H1 (cell line): ENCODE data around the gene SFMBT2. TPM values are rescaled to one million over a fixed set of nuclear protein-coding genes. Genes with fewer than 3 reads are reported as not detected.

ENCODE experiments used
- CTCF ChIA-PET: fragments of 300-600 bp; sonication (Branson Sonifier 250); formaldehyde crosslinking; loops from one replicate; lab custom pipeline; 2021; ENCODE audit not compliant: partially characterized antibody; lab: Charles Lee
- POLR2A ChIA-PET: fragments of 300-600 bp; sonication (Branson Sonifier 250); formaldehyde crosslinking; loops from one replicate; lab custom pipeline; 2021; ENCODE audit warnings: inconsistent platforms; ENCODE audit not compliant: partially characterized antibody; lab: Charles Lee
- DNase-seq, 2 experiments: peaks; one replicate each; pipeline versions ENCODE4 v3.0.0 to v3.0.0-alpha.2; 2010 to 2022; ENCODE audit warnings: low spot score in 2 of 2, low read depth in 1 of 2, mixed read lengths in 1 of 2
- FAIRE-seq: peaks from 2 replicates; lab custom pipeline; 2011; peaks lifted over from hg19 to GRCh38; lab: Jason Lieb, UNC
- H2AFZ ChIP-seq: 2 replicates; pipeline ENCODE4 v1.8.1; 2012; ENCODE audit warnings: low read length, inconsistent platforms
- H2AK5ac ChIP-seq: 2 replicates; pipeline ENCODE4 v1.6.1; 2013; ENCODE audit warnings: low read depth, low read length
- H2BK120ac ChIP-seq: replicated peaks from 2 replicates; pipeline ENCODE3; 2013; ENCODE audit warnings: low read depth, low read length, inconsistent platforms
- H2BK12ac ChIP-seq: 2 replicates; pipeline ENCODE4 v1.6.1; 2013; ENCODE audit warnings: low read depth, low read length
- H2BK15ac ChIP-seq: 2 replicates; pipeline ENCODE4 v1.6.1; 2013; ENCODE audit warnings: low read length
- H2BK20ac ChIP-seq: 2 replicates; pipeline ENCODE4 v1.6.1; 2013; ENCODE audit warnings: low read length
- H2BK5ac ChIP-seq: 2 replicates; pipeline ENCODE4 v1.6.1; 2013; ENCODE audit warnings: low read depth, low read length
- H3K14ac ChIP-seq: 2 replicates; pipeline ENCODE4 v1.6.1; 2013; ENCODE audit warnings: inconsistent platforms; ENCODE audit not compliant: insufficient read length
- H3K18ac ChIP-seq: 2 replicates; pipeline ENCODE4 v1.6.1; 2013; ENCODE audit warnings: low read length; ENCODE audit errors: extremely low read depth
- H3K23ac ChIP-seq: 2 replicates; pipeline ENCODE4 v1.6.1; 2013; ENCODE audit warnings: inconsistent platforms; ENCODE audit not compliant: insufficient read length
- H3K23me2 ChIP-seq: 2 replicates; pipeline ENCODE4 v1.6.1; 2013; ENCODE audit warnings: low read depth, low read length
- H3K27ac ChIP-seq: 2 replicates; pipeline ENCODE4 v1.6.1; 2011; ENCODE audit warnings: low read depth, low read length, inconsistent platforms
- H3K27me3 ChIP-seq, 4 experiments: replicated peaks in 1 of 4; 1 replicate in 1 of 4; 2 replicates in 3 of 4; pipeline versions ENCODE4 v1.6.1 to v1.8.1; 2011 to 2013; ENCODE audit warnings: low read length in 3 of 4, mild to moderate bottlenecking in 3 of 4, inconsistent platforms in 2 of 4, mixed read lengths in 2 of 4, moderate library complexity in 1 of 4; ENCODE audit not compliant: control insufficient read depth in 3 of 4, insufficient read depth in 3 of 4; ENCODE audit errors: extremely low read depth in 1 of 4
- H3K36me3 ChIP-seq, 4 experiments: 2 replicates each; pipeline versions ENCODE4 v1.6.1 to v1.8.1; 2011 to 2013; ENCODE audit warnings: mild to moderate bottlenecking in 4 of 4, low read length in 3 of 4, moderate library complexity in 2 of 4, control low read depth in 1 of 4, inconsistent platforms in 1 of 4; ENCODE audit not compliant: insufficient read depth in 4 of 4, control insufficient read depth in 2 of 4
- H3K4ac ChIP-seq: replicated peaks from 2 replicates; pipeline ENCODE3; 2013; ENCODE audit warnings: low read length, low read depth, mixed read lengths, inconsistent platforms; ENCODE audit not compliant: insufficient read length
- H3K4me1 ChIP-seq, 4 experiments: replicated peaks in 1 of 4; 1 replicate in 1 of 4; 2 replicates in 3 of 4; pipeline versions ENCODE4 v1.6.1 to v1.8.1; 2011 to 2013; ENCODE audit warnings: low read length in 3 of 4, inconsistent platforms in 2 of 4, mixed read lengths in 1 of 4; ENCODE audit not compliant: insufficient read depth in 4 of 4, control insufficient read depth in 3 of 4
- H3K4me2 ChIP-seq, 2 experiments: 2 replicates each; pipeline versions ENCODE4 v1.6.1 to v1.8.1; 2011 to 2013; ENCODE audit warnings: low read depth in 2 of 2, low read length in 2 of 2, control low read depth in 1 of 2, inconsistent platforms in 1 of 2, mild to moderate bottlenecking in 1 of 2; ENCODE audit not compliant: insufficient read depth in 1 of 2
- H3K4me3 ChIP-seq, 4 experiments: fragments of 200-600, 300-600 bp in 1 of 4; sonication (generic), shearing (Covaris generic), sonication (Bioruptor Twin) in 1 of 4; 2 replicates each; pipeline versions ENCODE4 v1.5.1 to v1.8.1; 2011 to 2016; ENCODE audit warnings: low read length in 4 of 4, low read depth in 3 of 4, control low read depth in 2 of 4, inconsistent platforms in 2 of 4, mild to moderate bottlenecking in 2 of 4, mixed read lengths in 1 of 4, moderate library complexity in 1 of 4; ENCODE audit not compliant: insufficient read depth in 2 of 4; ENCODE audit errors: extremely low read depth in 1 of 4
- H3K56ac ChIP-seq: replicated peaks from 2 replicates; pipeline ENCODE3; 2013; ENCODE audit warnings: low read depth, mild to moderate bottlenecking, mixed read lengths, low read length, inconsistent platforms; ENCODE audit not compliant: insufficient read length
- H3K79me1 ChIP-seq: 2 replicates; pipeline ENCODE4 v1.6.1; 2013; ENCODE audit warnings: low read depth, low read length, control low read depth
- H3K79me2 ChIP-seq, 2 experiments: 2 replicates each; pipeline versions ENCODE4 v1.6.1 to v1.8.1; 2012 to 2013; ENCODE audit warnings: low read length in 2 of 2, mild to moderate bottlenecking in 2 of 2, inconsistent platforms in 1 of 2; ENCODE audit not compliant: insufficient read depth in 2 of 2, control insufficient read depth in 1 of 2
- H3K9ac ChIP-seq, 4 experiments: replicated peaks in 1 of 4; 1 replicate in 1 of 4; 2 replicates in 3 of 4; pipeline versions ENCODE4 v1.6.1 to v1.8.1; 2011 to 2013; ENCODE audit warnings: low read depth in 3 of 4, low read length in 3 of 4, control low read depth in 2 of 4, mild to moderate bottlenecking in 2 of 4, moderate library complexity in 2 of 4, inconsistent platforms in 1 of 4; ENCODE audit errors: extremely low read depth in 1 of 4
- H3K9me3 ChIP-seq, 2 experiments: 2 replicates each; pipeline versions ENCODE4 v1.6.1 to v1.8.1; 2012 to 2013; ENCODE audit warnings: mild to moderate bottlenecking in 2 of 2, moderate library complexity in 2 of 2, control low read depth in 1 of 2, inconsistent platforms in 1 of 2, low read depth in 1 of 2, low read length in 1 of 2, mixed read lengths in 1 of 2; ENCODE audit not compliant: insufficient read depth in 2 of 2
- H4K20me1 ChIP-seq, 2 experiments: replicated peaks in 1 of 2; 2 replicates each; pipeline versions ENCODE3 to v1.8.1; 2011 to 2013; ENCODE audit warnings: inconsistent platforms in 2 of 2, low read length in 2 of 2, mild to moderate bottlenecking in 1 of 2; ENCODE audit not compliant: insufficient read depth in 2 of 2, control insufficient read depth in 1 of 2
- H4K5ac ChIP-seq: 2 replicates; pipeline ENCODE4 v1.6.1; 2013; ENCODE audit warnings: low read length, low read depth, mixed read lengths, inconsistent platforms; ENCODE audit not compliant: insufficient read length
- H4K8ac ChIP-seq: 2 replicates; pipeline ENCODE4 v1.8.0; 2013; ENCODE audit warnings: mild to moderate bottlenecking, moderate library complexity, low read length, inconsistent platforms; ENCODE audit not compliant: insufficient read depth; ENCODE audit errors: extremely low read depth
- H4K91ac ChIP-seq: replicated peaks from 2 replicates; pipeline ENCODE3; 2013; ENCODE audit warnings: low read length, mixed read lengths, inconsistent platforms; ENCODE audit not compliant: insufficient read length
- BACH1 ChIP-seq: IDR thresholded peaks from 2 replicates; pipeline ENCODE4 v1.6.1; 2012; ENCODE audit warnings: low read length, improper control_type of control experiment
- BCL11A ChIP-seq, 2 experiments: IDR thresholded peaks; one replicate each; pipeline ENCODE4 v1.6.1; 2011; ENCODE audit warnings: low read depth in 2 of 2, low read length in 2 of 2, mild to moderate bottlenecking in 2 of 2
- HDAC2 ChIP-seq, 2 experiments: fragments of 300-600 bp in 1 of 2; sonication (generic) in 1 of 2; IDR thresholded peaks; 2 replicates each; pipeline ENCODE4 v1.6.1; 2011 to 2012; ENCODE audit warnings: low read depth in 2 of 2, low read length in 2 of 2, mild to moderate bottlenecking in 2 of 2, moderate library complexity in 2 of 2, borderline replicate concordance in 1 of 2, inconsistent platforms in 1 of 2
- POLR2AphosphoS5 ChIP-seq: IDR thresholded peaks from 2 replicates; pipeline ENCODE4 v1.6.1; 2011; ENCODE audit warnings: low read depth, low read length
- SRF ChIP-seq: IDR thresholded peaks from 2 replicates; pipeline ENCODE4 v1.6.1; 2011; ENCODE audit warnings: mild to moderate bottlenecking, low read depth, low read length, moderate library complexity
- SUZ12 ChIP-seq: fragments of 200-600 bp; sonication (generic); IDR thresholded peaks from 2 replicates; pipeline ENCODE4 v1.6.1; 2012; ENCODE audit warnings: mild to moderate bottlenecking, inconsistent platforms, low read length, moderate library complexity, mixed read lengths
- TCF12 ChIP-seq: IDR thresholded peaks from 2 replicates; pipeline ENCODE4 v1.6.1; 2011; ENCODE audit warnings: low read depth, mild to moderate bottlenecking, low read length
- WGBS, 2 experiments: shearing (Covaris generic) in 1 of 2; methylation state at CpG; one replicate each; pipeline versions ENCODE4 v1.1.6 to v1.1.7; 2013 to 2015; ENCODE audit warnings: low lambda C conversion rate in 2 of 2, mixed read lengths in 2 of 2, inconsistent platforms in 1 of 2, low coverage in 1 of 2, missing lambda C conversion rate in 1 of 2; ENCODE audit not compliant: insufficient replicate concordance in 2 of 2, insufficient coverage in 1 of 2, insufficient read length in 1 of 2; ENCODE audit errors: extremely low coverage in 1 of 2, missing lambda C conversion rate in 1 of 2; 5-methylcytosine and 5-hydroxymethylcytosine counted together
- polyA plus RNA-seq, 7 experiments: library from polyadenylated mRNA; depleted of rRNA in 3 of 7; stranded (reverse) in 5 of 7; unstranded in 2 of 7; fragments of >200 nt in 5 of 7; fragments of 200-250 nt in 2 of 7; gene quantifications; 1 replicate in 5 of 7; 2 replicates in 1 of 7; 4 replicates in 1 of 7; pipeline versions ENCODE4 v1.2.1 to v1.2.3, GENCODE V29; 2011 to 2013; ENCODE audit warnings: missing spikeins in 2 of 7, mixed read lengths in 2 of 7
- total RNA-seq: library from RNA; stranded (reverse); fragmentation: NEBNext Ultra II Directional; extraction: Animal tissue kit (Norgen Biotek cat#: 25700); gene quantifications from 2 replicates; pipeline ENCODE4 v1.2.1, GENCODE V29; 2021

The SFMBT2 gene
- total and polyA plus RNA-seq, 2 of the 8 experiments (the other 6 are each of a cell fraction or from before 2014, with no cell fraction given): 2.9 to 11.0 TPM

- POLR2A ChIA-PET: no interaction called here
These were observed 23.5 kb upstream of the SFMBT2 start for GRCh38 chr10:7434378-7434777.

More at GRCh38 chr10:7434378-7434777, 23.5 kb upstream of the SFMBT2 start:
- no peak for TF ChIP-seq BACH1
- no peak for TF ChIP-seq POLR2AphosphoS5
- no peak for TF ChIP-seq SRF
- TF ChIP-seq BCL11A (IDR thresholded peaks at IDR 0.05; ENCODE audit: low read depth in 2 of 2, low read length in 2 of 2): no peak
- no peak for TF ChIP-seq SUZ12
- no peak for TF ChIP-seq HDAC2 (IDR thresholded peaks at IDR 0.05; ENCODE audit: borderline replicate concordance in 1 of 2, low read depth in 2 of 2, low read length in 2 of 2)
- no peak for TF ChIP-seq TCF12
- H3K56ac ChIP-seq: no peak overlapping the region
- FAIRE-seq (no peak), DNase-seq (no peak)
- H3K4me2 ChIP-seq: no peak overlapping the region
- H3K36me3 ChIP-seq: no peaks in the 10 kb centered on the region
- no peaks in the 10 kb centered on the region for H3K79me2 ChIP-seq
- H3K18ac ChIP-seq: no peak overlapping the region
- H4K8ac ChIP-seq: no peak overlapping the region
- H2BK120ac ChIP-seq: peak overlapping the region; percentile 2
- H2BK12ac ChIP-seq: peak overlapping the region; percentile 53; the same call in 1 of the 2 replicates
- no peak overlapping the region for H3K27ac ChIP-seq
- no peak overlapping the region for H3K23ac ChIP-seq
- H3K23me2 ChIP-seq: no peaks in the 10 kb centered on the region
- H3K4ac ChIP-seq: no peak overlapping the region
- WGBS, 2 experiments: 91% methylated on average over 5 of the region's 5 CpGs; no CpG with 5 or more reads in 1 of the 2 experiments
- H3K14ac ChIP-seq: no peak overlapping the region
- no peak overlapping the region for H4K91ac ChIP-seq
- H2BK15ac ChIP-seq: no peak overlapping the region
- H2BK5ac ChIP-seq: no peak overlapping the region; the same call in 1 of the 2 replicates
- no peaks in the 10 kb centered on the region; a peak in 1 of 7 replicates for H3K27me3 ChIP-seq
- peak overlapping the region; percentile 96; the same call in 1 of the 2 replicates for H2BK20ac ChIP-seq
- peaks cover 0 to 19% (median 4%) of the 10 kb centered on the region in 4 experiments; a peak in 5 of 7 replicates for H3K4me1 ChIP-seq
- H2AK5ac ChIP-seq: no peak overlapping the region
- CTCF ChIA-PET: interaction anchor here (0.6 to 1.3 kb wide), 2 partner anchors 25 to 379 kb away, joined by 3 to 4 read pairs; no protein-coding TSS in a partner anchor
- H3K79me1 ChIP-seq: no peaks in the 10 kb centered on the region
- no peak overlapping the region for H2AFZ ChIP-seq
- no peaks in the 10 kb centered on the region for H3K9me3 ChIP-seq
- no peak overlapping the region for H3K9ac ChIP-seq
- H4K20me1 ChIP-seq: no peaks in the 10 kb centered on the region
- no peak overlapping the region for H3K4me3 ChIP-seq
- no peak overlapping the region for H4K5ac ChIP-seq
